ENCODE data around the gene NDUFA11. TPM values are rescaled to one million over a fixed set of nuclear protein-coding genes. Genes with fewer than 3 reads are reported as not detected.

The NDUFA11 gene
- total RNA-seq, 1 donor from 2014 or later = 116 TPM

GRCh38 chr19:5893907-5894703 is 9.5 kb downstream of the NDUFA11 start:
- no peak for DNase-seq (ENCODE audit: low read depth)
- H3K27me3 ChIP-seq (ENCODE audit: control insufficient read depth, insufficient read depth, low read length) = peaks cover 3% of the 10 kb centered on the region
- no peak for FAIRE-seq
- peaks cover 4% of the 10 kb centered on the region for H3K36me3 ChIP-seq (ENCODE audit: control insufficient read depth, insufficient read depth, low read length)
- TF ChIP-seq CTCF (IDR thresholded peaks at IDR 0.05; ENCODE audit: insufficient read depth, low read length, severe bottlenecking) = no peak
- H3K4me3 ChIP-seq (ENCODE audit: low read depth, low read length) = no peak overlapping the region

- TF ChIP-seq CTCF (IDR thresholded peaks at IDR 0.05; ENCODE audit: insufficient read depth, low read length, severe bottlenecking) = no peak
- FAIRE-seq = no peak
Measured at GRCh38 chr19:5893296-5893903, 10.2 kb downstream of the NDUFA11 start.

GRCh38 chr19:5892772-5893275 is 10.8 kb downstream of the NDUFA11 start:
- no peak for TF ChIP-seq CTCF (IDR thresholded peaks at IDR 0.05; ENCODE audit: insufficient read depth, low read length, severe bottlenecking)
- no peak for FAIRE-seq

More at GRCh38 chr19:5893296-5893903, 10.2 kb downstream of the NDUFA11 start:
- Histone ChIP-seq H3K36me3 (ENCODE audit: control insufficient read depth, insufficient read depth, low read length) (peaks cover 4% of the 10 kb centered on the region), H3K27me3 (ENCODE audit: control insufficient read depth, insufficient read depth, low read length) (peaks cover 3% of the 10 kb centered on the region), H3K4me3 (ENCODE audit: low read depth, low read length) (no peak overlapping the region)
- no peak for DNase-seq (ENCODE audit: low read depth)

GRCh38 chr19:5891938-5892771 is 11.4 kb downstream of the NDUFA11 start:
- Histone ChIP-seq H3K27me3 (ENCODE audit: control insufficient read depth, insufficient read depth, low read length) (peaks cover 3% of the 10 kb centered on the region), H3K4me3 (ENCODE audit: low read depth, low read length) (no peak overlapping the region), H3K36me3 (ENCODE audit: control insufficient read depth, insufficient read depth, low read length) (peaks cover 2% of the 10 kb centered on the region)
- DNase-seq (ENCODE audit: low read depth) (no peak), FAIRE-seq (no peak)
- TF ChIP-seq CTCF (IDR thresholded peaks at IDR 0.05; ENCODE audit: insufficient read depth, low read length, severe bottlenecking) = peak; percentile 84

More at GRCh38 chr19:5892772-5893275, 10.8 kb downstream of the NDUFA11 start:
- Histone ChIP-seq H3K27me3 (ENCODE audit: control insufficient read depth, insufficient read depth, low read length) (peaks cover 3% of the 10 kb centered on the region), H3K4me3 (ENCODE audit: low read depth, low read length) (no peak overlapping the region), H3K36me3 (ENCODE audit: control insufficient read depth, insufficient read depth, low read length) (peaks cover 2% of the 10 kb centered on the region)
- DNase-seq (ENCODE audit: low read depth) = no peak

- Histone ChIP-seq H3K36me3 (ENCODE audit: control insufficient read depth, insufficient read depth, low read length) (peaks cover 2% of the 10 kb centered on the region), H3K27me3 (ENCODE audit: control insufficient read depth, insufficient read depth, low read length) (peaks cover 3% of the 10 kb centered on the region), H3K4me3 (ENCODE audit: low read depth, low read length) (no peak overlapping the region)
- FAIRE-seq (no peak), DNase-seq (ENCODE audit: low read depth) (no peak)
- TF ChIP-seq CTCF (IDR thresholded peaks at IDR 0.05; ENCODE audit: insufficient read depth, low read length, severe bottlenecking) = no peak
Measured at GRCh38 chr19:5891572-5891937, 12.0 kb downstream of the NDUFA11 start.

Measured in bronchial epithelial cell (primary cell).